ENCODE measurements around the gene ERI3. TPM values are rescaled to one million over a fixed set of nuclear protein-coding genes. Genes with fewer than 3 reads are reported as not detected.

The ERI3 gene
- total and polyA plus RNA-seq, 9 of the 15 experiments (the other 6 are each of a cell fraction or from before 2014, with no cell fraction given), result 47.8 to 93.4 (median 67.2) TPM

DNA sequence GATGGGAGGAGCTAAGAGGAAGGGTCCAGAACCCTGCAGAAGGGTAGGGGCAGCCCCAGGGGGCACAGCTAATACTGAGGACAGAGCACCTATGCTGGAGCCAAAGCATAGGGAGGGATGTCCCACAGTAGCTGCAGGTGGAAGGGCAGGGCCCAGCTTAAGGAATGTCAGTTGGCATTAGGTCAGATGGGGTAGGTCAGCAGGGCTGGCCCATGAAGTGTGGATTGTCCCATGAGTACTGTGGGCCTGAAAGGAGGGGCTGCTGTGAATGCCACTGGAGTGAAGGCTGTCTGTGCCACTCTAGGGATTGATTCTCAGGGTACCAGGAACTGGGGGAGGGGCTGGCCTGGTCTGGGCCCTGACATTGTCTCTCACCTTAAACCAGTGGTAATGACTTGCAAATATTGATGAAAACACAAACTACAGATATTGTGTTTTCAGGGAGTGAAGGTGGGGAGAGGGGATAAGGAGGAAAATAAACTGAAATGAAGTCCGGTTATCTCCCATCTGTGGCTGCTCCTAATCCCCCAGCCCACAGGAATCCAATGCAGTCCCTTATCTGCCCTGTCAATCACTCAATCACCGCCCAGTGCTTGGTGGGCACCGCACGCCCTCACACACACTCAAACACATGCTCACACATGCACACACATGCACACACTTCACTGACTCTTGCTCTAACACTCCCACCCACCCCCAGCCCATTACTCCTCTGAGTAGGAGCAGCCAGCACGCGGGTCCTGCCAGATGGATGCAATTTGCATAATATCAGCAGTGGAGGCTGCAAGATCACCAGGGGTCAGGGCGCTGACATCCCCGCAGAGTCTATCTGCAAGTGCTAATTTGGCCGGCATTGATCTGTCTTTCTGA lies 114.0 kb downstream of the ERI3 start (continued):
- TF ChIP-seq ZNF699 (CRISPR knock-in tag; IDR thresholded peaks at IDR 0.05; ENCODE audit: insufficient replicate concordance) (no peak), SREBF1 (IDR thresholded peaks at IDR 0.05; ENCODE audit: borderline replicate concordance, low read depth, low read length) (no peak), ZNF717 (CRISPR knock-in tag; IDR thresholded peaks at IDR 0.05) (no peak), TAL1 (IDR thresholded peaks at IDR 0.05) (no peak), FOXA3 (CRISPR knock-in tag; conservative IDR thresholded peaks at IDR 0.05 in 1 of 2, IDR thresholded peaks at IDR 0.05 in 1 of 2) (no peak), RBM17 (IDR thresholded peaks at IDR 0.05; ENCODE audit: borderline replicate concordance, low read depth, low read length) (no peak), ZNF507 (tag; conservative IDR thresholded peaks at IDR 0.05) (no peak), ZNF586 (CRISPR knock-in tag; conservative IDR thresholded peaks at IDR 0.05) (no peak), SMAD3 (CRISPR knock-in tag; conservative IDR thresholded peaks at IDR 0.05) (no peak), EP400 (IDR thresholded peaks at IDR 0.05) (no peak), MLLT1 (IDR thresholded peaks at IDR 0.05) (peak in 1 of 2 experiments; percentile 80; a peak in 2 of 4 replicates), RBM22 (IDR thresholded peaks at IDR 0.05; ENCODE audit: low read depth, low read length, poor library complexity, severe bottlenecking) (no peak), GATA2 (CRISPR knock-in tag; IDR thresholded peaks at IDR 0.05) (0 out of 2 replicates have a peak, but pooled peaks have one; percentile 36), RBFOX2 (IDR thresholded peaks at IDR 0.05; ENCODE audit: low read depth, low read length) (no peak), ZNF324 (CRISPR knock-in tag; IDR thresholded peaks at IDR 0.05) (no peak), ZNF316 (IDR thresholded peaks at IDR 0.05) (no peak)
- TF ChIP-seq, protein P1, sequence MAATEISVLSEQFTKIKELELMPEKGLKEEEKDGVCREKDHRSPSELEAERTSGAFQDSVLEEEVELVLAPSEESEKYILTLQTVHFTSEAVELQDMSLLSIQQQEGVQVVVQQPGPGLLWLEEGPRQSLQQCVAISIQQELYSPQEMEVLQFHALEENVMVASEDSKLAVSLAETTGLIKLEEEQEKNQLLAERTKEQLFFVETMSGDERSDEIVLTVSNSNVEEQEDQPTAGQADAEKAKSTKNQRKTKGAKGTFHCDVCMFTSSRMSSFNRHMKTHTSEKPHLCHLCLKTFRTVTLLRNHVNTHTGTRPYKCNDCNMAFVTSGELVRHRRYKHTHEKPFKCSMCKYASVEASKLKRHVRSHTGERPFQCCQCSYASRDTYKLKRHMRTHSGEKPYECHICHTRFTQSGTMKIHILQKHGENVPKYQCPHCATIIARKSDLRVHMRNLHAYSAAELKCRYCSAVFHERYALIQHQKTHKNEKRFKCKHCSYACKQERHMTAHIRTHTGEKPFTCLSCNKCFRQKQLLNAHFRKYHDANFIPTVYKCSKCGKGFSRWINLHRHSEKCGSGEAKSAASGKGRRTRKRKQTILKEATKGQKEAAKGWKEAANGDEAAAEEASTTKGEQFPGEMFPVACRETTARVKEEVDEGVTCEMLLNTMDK (IDR thresholded peaks at IDR 0.05; ENCODE audit: borderline replicate concordance, insufficient read depth, low read depth, low read length, poor library complexity, severe bottlenecking), result no peak
- TF ChIP-seq, protein P2, sequence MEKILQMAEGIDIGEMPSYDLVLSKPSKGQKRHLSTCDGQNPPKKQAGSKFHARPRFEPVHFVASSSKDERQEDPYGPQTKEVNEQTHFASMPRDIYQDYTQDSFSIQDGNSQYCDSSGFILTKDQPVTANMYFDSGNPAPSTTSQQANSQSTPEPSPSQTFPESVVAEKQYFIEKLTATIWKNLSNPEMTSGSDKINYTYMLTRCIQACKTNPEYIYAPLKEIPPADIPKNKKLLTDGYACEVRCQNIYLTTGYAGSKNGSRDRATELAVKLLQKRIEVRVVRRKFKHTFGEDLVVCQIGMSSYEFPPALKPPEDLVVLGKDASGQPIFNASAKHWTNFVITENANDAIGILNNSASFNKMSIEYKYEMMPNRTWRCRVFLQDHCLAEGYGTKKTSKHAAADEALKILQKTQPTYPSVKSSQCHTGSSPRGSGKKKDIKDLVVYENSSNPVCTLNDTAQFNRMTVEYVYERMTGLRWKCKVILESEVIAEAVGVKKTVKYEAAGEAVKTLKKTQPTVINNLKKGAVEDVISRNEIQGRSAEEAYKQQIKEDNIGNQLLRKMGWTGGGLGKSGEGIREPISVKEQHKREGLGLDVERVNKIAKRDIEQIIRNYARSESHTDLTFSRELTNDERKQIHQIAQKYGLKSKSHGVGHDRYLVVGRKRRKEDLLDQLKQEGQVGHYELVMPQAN (IDR thresholded peaks at IDR 0.05; ENCODE audit: borderline replicate concordance), result no peak
- TF ChIP-seq, protein P3, sequence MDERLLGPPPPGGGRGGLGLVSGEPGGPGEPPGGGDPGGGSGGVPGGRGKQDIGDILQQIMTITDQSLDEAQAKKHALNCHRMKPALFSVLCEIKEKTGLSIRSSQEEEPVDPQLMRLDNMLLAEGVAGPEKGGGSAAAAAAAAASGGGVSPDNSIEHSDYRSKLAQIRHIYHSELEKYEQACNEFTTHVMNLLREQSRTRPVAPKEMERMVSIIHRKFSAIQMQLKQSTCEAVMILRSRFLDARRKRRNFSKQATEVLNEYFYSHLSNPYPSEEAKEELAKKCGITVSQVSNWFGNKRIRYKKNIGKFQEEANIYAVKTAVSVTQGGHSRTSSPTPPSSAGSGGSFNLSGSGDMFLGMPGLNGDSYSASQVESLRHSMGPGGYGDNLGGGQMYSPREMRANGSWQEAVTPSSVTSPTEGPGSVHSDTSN (CRISPR knock-in tag; IDR thresholded peaks at IDR 0.05; ENCODE audit: low read depth), result peak; percentile 51
- TF ChIP-seq, protein P3 (tag; conservative IDR thresholded peaks at IDR 0.05; ENCODE audit: low read depth), result peak; percentile 75
